Stimulated activated memory B cell treated with anti-CD40 and anti-IgM and Interleukin-4, amounts not matched to agents 10 μg/mL and 1 μg/mL and 100 μg/mL, for 72 hours (primary cell): ENCODE data around the gene PRUNE2.

Source experiments
- ATAC-seq: fragments of 150-1000 bp; cut with Tn5 transposase; 2 replicates; pipeline ENCODE4 v1.10.0; 2021
- H3K27ac Mint-ChIP-seq: one replicate; pipeline ENCODE4 v1.8.0; 2022; ENCODE audit warnings: mild to moderate bottlenecking, mixed read lengths
- H3K27me3 Mint-ChIP-seq: one replicate; pipeline ENCODE4 v1.8.0; 2022; ENCODE audit warnings: mixed read lengths
- H3K36me3 Mint-ChIP-seq: one replicate; pipeline ENCODE4 v1.8.0; 2022; ENCODE audit warnings: mixed read lengths
- H3K4me1 Mint-ChIP-seq: one replicate; pipeline ENCODE4 v1.8.0; 2022; ENCODE audit warnings: mixed read lengths
- H3K4me3 Mint-ChIP-seq: one replicate; pipeline ENCODE4 v1.8.0; 2022; ENCODE audit warnings: mild to moderate bottlenecking, moderate library complexity, mixed read lengths
- H3K9me3 Mint-ChIP-seq: one replicate; pipeline ENCODE4 v1.8.0; 2022; ENCODE audit warnings: mixed read lengths

The PRUNE2 gene

DNA sequence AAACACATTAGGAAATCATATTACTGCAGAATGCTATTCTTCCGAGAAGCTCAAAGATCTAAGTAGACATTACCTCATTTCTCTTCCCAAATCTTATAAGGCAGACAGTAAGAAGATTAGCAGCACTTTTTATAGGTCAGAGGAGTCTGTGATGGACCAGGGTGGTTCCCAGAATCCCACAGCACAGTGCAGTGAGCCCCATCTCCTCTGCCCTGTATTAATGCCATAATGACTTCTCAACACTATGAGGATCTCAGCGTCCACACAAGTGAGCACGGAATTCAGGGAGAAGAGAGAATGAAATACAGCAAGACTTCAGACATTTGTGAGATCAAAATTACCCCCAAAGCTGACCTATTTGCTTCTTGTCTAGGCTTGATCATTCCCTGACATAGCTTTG is 49.9 kb downstream of the PRUNE2 start:
- no peaks in the 10 kb centered on the region for H3K36me3 Mint-ChIP-seq
- H3K27ac Mint-ChIP-seq = no peak overlapping the region
- no peaks in the 10 kb centered on the region for H3K4me1 Mint-ChIP-seq
- H3K9me3 Mint-ChIP-seq = peaks cover 5% of the 10 kb centered on the region
- H3K4me3 Mint-ChIP-seq = no peak overlapping the region
- H3K27me3 Mint-ChIP-seq = no peaks in the 10 kb centered on the region
- ATAC-seq = no peak

DNA sequence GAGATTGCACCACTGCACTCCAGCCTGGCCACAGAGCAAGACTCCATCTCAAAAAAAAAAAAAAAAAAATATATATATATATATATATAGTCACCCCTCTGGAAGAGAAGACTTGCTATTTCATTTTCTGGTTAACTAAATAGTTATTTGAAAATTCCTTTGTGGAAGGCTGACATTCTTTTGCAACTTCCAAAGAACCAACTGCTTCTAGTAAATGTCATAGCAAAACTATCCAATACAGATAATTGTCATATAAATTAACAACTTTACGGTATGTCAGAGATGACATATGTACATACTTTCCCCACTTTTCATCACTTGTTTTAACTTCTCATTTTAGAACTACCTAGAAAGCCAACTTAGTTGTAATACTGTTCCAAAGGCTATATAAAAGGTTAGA is 50.9 kb downstream of the PRUNE2 start:
- ATAC-seq = no peak
- Mint-ChIP-seq H3K4me1 (no peaks in the 10 kb centered on the region), H3K27ac (no peak overlapping the region), H3K27me3 (no peaks in the 10 kb centered on the region), H3K36me3 (no peaks in the 10 kb centered on the region), H3K4me3 (no peak overlapping the region), H3K9me3 (peaks cover 5% of the 10 kb centered on the region)

DNA sequence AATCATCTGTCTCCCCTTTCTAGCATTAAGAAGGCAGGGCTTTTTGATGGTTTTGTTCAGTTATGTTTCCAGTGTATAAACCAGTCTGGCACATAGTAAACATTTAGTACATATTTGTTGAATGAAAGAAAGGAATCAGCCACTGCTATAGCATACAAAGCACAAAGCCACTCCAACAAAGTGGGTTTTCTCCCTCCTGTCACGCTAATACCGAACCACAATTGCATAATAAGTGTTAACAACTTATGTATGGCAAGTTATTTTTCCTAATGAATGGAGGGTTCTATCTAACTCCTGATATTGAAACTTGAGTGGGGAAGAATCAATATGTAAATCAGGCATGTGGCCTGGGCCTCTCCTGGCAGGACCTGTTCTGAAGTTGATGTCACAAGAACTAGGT is 53.9 kb downstream of the PRUNE2 start:
- Mint-ChIP-seq H3K4me3 (no peak overlapping the region), H3K27me3 (no peaks in the 10 kb centered on the region), H3K4me1 (no peaks in the 10 kb centered on the region), H3K36me3 (no peaks in the 10 kb centered on the region), H3K27ac (no peak overlapping the region), H3K9me3 (no peaks in the 10 kb centered on the region)
- no peak for ATAC-seq

DNA sequence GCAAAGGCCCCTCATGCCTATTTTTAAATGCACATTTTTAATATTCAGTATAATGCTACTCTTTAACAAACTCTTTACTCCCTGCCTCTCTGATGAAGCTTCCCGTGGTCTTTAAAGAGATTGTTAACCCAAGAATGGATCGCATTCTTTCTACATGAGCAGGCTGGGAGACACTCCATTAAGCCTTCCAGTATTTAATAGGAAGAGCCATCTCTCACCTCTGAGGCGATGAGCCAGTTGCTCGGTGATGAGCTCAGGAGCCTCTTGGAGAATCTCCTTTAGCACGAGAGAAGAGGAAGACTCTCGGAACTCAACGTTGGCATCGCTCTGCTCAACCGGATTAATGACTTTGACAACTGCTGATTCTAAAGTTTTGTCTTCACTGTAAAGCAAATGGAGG is 59.6 kb downstream of the PRUNE2 start:
- H3K9me3 Mint-ChIP-seq = no peaks in the 10 kb centered on the region
- no peak overlapping the region for H3K4me3 Mint-ChIP-seq
- no peaks in the 10 kb centered on the region for H3K36me3 Mint-ChIP-seq
- no peaks in the 10 kb centered on the region for H3K4me1 Mint-ChIP-seq
- ATAC-seq = no peak
- H3K27ac Mint-ChIP-seq = no peak overlapping the region
- H3K27me3 Mint-ChIP-seq = no peaks in the 10 kb centered on the region

DNA sequence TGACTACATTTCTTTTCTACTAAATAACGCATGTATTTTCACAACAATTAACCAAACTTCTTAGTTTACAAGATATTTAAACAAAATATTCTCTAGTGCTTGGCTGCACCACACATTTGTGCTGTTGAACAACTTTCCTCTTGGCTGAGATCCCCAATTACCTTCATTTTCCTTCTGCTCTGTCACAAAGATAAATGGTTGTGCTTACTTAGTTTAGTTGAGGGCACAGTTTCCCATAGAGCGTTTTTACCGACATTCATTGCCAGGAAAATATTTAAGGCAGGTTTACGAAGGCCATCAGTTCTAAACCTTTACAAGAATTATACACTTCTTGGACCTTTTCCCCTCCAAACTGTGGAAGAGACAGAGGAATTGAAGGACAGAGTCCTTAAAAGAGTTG is 60.7 kb downstream of the PRUNE2 start:
- Mint-ChIP-seq H3K27ac (no peak overlapping the region), H3K4me3 (no peak overlapping the region), H3K36me3 (no peaks in the 10 kb centered on the region), H3K4me1 (no peaks in the 10 kb centered on the region), H3K9me3 (no peaks in the 10 kb centered on the region), H3K27me3 (no peaks in the 10 kb centered on the region)
- ATAC-seq = no peak

DNA sequence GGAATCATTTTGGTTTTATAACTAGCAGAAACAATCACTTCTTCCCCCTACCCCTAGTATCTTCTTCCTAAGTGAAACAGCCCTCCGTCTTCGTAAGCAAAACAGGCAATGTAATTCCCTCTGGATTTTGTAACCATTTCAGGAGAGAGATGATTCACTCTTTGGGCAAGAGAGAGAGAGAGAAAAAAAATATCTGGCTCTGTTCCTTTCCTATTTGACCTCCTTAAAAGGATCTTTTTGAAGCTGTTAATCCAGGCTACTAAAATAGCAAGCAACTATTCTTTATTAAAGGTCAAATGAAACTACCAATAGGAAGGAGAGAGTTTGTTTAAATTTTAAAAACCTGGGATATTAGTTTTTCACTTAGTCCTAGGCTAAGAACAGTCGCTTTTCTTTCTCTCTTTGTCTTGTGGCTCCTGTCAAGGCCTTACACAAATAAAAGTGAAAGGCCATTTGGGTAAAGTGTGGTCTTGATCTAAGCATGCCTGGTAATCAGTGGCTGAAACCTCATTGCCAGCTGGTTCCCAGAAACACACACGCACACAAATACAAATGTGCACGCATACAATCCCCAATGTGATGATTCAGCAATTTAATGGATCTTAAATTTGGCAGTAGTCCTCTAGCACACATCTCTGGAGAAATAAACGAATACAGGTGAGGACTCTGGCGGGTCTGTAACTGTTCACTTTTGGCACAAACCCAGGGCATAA is 70.2 kb downstream of the PRUNE2 start:
- Mint-ChIP-seq H3K27me3 (no peaks in the 10 kb centered on the region), H3K4me3 (no peak overlapping the region), H3K4me1 (no peaks in the 10 kb centered on the region), H3K36me3 (no peaks in the 10 kb centered on the region), H3K27ac (no peak overlapping the region), H3K9me3 (peaks cover 3% of the 10 kb centered on the region)
- no peak for ATAC-seq

DNA sequence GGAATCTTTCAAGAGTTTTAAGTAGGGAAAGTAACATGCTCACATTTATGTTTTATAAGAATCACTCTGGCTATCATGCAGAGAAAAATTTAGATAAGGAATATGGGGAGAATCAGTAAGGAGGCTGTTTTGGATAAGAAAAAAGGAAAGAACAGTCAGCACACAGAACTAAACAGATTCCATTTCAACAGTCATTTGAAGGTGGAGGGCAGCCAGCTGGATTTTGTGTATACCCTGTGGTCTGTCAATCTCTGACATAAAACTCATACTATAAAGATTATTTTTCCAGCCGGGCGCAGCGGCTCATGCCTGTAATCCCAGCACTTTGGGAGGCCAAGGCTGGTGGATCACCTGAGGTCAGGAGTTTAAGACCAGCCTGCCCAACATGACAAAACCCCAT is 77.5 kb downstream of the PRUNE2 start:
- Mint-ChIP-seq H3K4me1 (no peaks in the 10 kb centered on the region), H3K27me3 (peaks cover 22% of the 10 kb centered on the region), H3K27ac (no peak overlapping the region), H3K4me3 (no peak overlapping the region), H3K36me3 (no peaks in the 10 kb centered on the region), H3K9me3 (peaks cover 8% of the 10 kb centered on the region)
- ATAC-seq = no peak

DNA sequence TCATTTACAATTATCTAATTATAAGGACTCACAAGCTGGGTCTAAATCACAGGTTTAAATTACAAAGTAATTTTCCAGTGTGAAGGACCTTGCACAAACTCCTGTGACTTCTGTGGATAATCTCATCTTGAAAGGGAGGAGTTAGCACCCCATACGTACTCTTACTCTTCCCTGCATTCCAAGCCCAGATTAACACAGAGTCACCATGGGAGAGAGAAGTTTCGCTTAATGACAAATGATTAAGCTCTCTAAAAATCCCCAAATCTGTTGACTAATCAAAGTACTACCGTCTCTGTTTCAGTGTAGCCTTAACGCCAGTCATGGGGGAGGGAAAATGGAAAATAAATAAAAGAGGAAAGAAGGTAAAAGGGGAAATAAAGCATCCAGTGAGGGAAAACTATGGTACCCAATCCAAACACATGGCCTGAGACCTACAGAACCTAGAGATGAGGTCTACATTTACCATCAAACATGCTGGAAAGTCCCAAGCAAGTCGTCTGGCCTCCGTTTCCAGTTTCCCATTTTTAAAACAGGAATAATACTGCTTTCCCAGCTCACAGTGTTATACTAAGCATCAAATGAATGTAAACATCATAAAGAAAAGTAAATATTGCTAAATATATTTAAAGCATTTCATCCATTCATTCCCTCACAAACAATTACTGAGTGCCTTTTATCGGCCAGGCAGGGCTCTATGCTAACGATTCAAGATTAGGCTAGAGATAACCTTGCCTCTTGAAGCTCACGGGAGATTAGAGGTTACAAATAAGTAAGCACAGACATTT is 78.4 kb downstream of the PRUNE2 start:
- H3K27me3 Mint-ChIP-seq = peaks cover 24% of the 10 kb centered on the region
- no peaks in the 10 kb centered on the region for H3K36me3 Mint-ChIP-seq
- no peak for ATAC-seq
- no peaks in the 10 kb centered on the region for H3K4me1 Mint-ChIP-seq
- no peak overlapping the region for H3K27ac Mint-ChIP-seq
- H3K4me3 Mint-ChIP-seq = no peak overlapping the region
- peaks cover 8% of the 10 kb centered on the region for H3K9me3 Mint-ChIP-seq

DNA sequence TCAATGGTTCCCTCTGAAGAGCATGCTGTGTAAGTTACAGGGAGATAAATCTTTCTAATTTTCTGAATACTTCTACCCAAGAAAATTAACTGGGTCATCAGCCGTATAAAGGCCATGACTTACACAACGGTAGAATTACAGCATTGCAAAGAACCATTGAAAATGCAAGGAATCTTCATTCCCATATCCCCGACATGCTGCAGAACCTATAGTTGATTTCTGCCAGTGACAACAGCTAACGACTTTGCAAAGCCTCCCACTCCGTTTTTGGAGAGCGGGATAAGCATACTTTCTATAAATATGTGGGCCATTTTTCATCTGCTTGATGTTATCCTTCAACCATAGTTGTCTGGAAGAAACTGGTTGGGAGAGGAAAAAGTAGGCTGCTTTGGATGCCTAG is 85.5 kb downstream of the PRUNE2 start:
- Mint-ChIP-seq H3K27me3 (peaks cover 31% of the 10 kb centered on the region), H3K27ac (no peak overlapping the region), H3K4me3 (no peak overlapping the region), H3K9me3 (no peaks in the 10 kb centered on the region), H3K36me3 (no peaks in the 10 kb centered on the region), H3K4me1 (no peaks in the 10 kb centered on the region)
- ATAC-seq = no peak

DNA sequence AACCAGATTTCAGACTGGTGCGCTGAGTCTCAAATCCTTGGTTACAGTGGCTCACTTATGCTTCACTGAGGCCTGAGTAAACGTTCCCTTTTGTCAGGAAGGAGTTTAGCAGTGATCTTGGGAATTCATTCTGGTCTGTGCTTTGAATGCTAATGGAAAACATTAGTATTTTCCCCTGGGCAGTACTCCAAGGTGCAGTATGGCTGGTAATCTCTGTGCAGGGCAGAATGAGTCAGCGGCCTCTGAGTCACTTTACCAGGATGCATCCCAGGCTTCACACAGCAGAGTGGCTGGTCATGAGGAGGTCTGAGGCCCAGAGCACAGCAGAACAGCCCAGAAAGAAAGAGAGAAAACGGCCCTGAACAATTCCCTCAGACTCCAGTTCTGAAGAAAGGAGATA is 87.6 kb downstream of the PRUNE2 start:
- Mint-ChIP-seq H3K4me1 (no peaks in the 10 kb centered on the region), H3K36me3 (no peaks in the 10 kb centered on the region), H3K27ac (no peak overlapping the region), H3K9me3 (no peaks in the 10 kb centered on the region), H3K4me3 (no peak overlapping the region), H3K27me3 (peaks cover 33% of the 10 kb centered on the region)
- no peak for ATAC-seq

DNA sequence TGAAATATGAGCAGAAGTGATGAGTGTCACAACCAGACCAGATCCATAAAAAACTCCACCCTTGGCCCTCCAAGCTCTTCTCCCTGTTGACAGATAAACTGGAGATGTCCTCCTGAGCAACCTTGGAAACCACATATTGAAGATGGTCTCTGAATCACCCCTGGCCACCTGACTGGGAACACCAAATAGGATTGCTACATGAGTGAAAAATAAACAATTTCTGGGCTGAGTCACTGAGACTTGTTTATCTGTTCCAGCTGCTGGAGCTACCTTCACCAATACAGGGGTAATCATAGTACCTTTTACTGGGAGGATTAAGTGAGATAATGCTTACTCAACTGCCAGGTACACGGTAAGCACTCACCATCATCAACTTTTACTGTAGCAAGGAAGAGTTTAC is 88.4 kb downstream of the PRUNE2 start:
- H3K36me3 Mint-ChIP-seq = no peaks in the 10 kb centered on the region
- no peak overlapping the region for H3K27ac Mint-ChIP-seq
- H3K4me3 Mint-ChIP-seq = no peak overlapping the region
- no peaks in the 10 kb centered on the region for H3K4me1 Mint-ChIP-seq
- H3K27me3 Mint-ChIP-seq = peaks cover 32% of the 10 kb centered on the region
- no peaks in the 10 kb centered on the region for H3K9me3 Mint-ChIP-seq
- ATAC-seq = no peak

DNA sequence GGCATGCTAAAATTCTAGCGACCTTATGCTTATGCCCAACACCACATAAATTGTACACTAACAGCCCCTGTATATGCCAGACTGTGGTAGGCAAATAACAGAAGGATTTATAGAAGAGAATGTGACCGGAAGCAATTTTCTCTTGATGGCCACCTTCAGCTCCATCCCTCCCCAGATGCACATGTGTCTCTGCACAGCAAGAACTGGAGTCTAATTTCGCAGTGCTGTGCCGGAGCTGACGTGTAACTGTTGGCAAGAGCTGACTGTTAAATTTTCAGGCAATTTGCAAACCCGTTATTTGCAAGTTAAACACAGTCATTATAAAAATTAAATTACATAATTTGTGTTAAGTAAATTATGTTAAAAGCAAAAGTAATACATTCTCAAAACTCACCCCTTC is 93.3 kb downstream of the PRUNE2 start:
- H3K4me1 Mint-ChIP-seq = no peaks in the 10 kb centered on the region
- no peak for ATAC-seq
- H3K36me3 Mint-ChIP-seq = no peaks in the 10 kb centered on the region
- H3K4me3 Mint-ChIP-seq = no peak overlapping the region
- H3K9me3 Mint-ChIP-seq = no peaks in the 10 kb centered on the region
- H3K27ac Mint-ChIP-seq = no peak overlapping the region
- H3K27me3 Mint-ChIP-seq = peaks cover 13% of the 10 kb centered on the region

DNA sequence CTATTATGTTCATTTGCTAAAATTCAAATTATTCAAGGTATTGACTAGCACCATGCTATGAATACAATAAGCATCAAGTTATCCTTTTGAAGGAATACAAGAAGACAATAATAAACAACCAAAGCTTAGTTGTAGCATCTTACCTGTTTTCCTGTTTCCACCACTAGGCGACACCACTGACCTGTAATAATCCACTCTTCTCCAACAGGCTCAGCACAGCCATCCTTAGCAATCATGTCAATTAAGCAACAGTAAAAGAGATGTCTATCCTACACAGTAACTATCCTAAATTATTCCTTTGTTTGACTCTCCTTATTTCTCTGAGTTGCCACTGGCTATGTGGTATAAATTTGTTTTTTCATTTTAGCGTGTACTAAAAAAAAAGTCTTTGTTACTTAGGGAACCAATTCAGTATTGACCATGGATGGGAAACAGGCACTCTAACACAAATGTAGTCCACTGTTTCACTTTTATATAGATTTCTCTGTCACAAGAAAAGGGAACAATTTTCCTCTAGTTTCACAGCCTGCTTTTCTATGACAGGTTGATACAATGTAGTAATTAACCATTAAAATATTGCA is 95.4 kb downstream of the PRUNE2 start:
- Mint-ChIP-seq H3K4me1 (no peaks in the 10 kb centered on the region), H3K27me3 (peaks cover 13% of the 10 kb centered on the region), H3K4me3 (no peak overlapping the region), H3K27ac (no peak overlapping the region), H3K36me3 (no peaks in the 10 kb centered on the region), H3K9me3 (no peaks in the 10 kb centered on the region)
- ATAC-seq = no peak

DNA sequence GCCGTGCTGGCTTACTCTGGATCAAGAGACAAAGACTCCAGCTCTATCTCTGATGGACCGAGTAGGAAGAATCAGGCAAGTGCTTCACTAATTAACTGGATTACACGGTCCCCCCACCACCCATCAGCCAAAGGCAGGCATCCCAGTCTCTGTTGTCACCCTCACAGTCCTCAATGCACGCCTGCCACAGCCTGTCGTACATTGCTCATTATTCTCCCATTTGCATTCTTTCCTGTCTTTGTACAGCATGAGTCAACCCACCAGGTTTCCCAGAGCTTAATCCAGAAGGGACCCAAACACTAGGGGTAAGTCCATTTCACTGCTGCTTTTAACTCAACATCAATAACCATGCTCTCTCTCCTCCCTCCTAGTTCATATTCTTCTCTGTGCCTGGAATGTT is 97.3 kb downstream of the PRUNE2 start:
- no peak for ATAC-seq
- no peak overlapping the region for H3K27ac Mint-ChIP-seq

DNA sequence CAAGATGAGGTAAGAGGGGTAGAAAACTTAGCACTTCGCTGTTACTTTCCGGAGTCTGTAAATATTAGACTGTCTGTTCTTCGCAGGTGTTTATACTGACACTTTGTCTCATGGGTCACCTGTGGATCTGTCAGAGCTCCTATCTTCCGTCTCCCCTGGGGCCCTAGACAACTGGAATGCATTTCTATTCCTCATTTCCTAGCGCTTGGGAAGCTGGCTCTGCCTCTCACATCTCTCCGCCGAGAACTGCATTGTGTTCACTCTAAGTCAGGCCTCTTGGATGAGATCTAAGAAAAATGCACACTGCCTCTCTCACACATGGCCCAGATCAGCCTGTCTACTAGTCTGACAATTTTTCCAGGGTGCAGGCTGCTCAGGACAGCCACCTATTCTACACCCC is 102.2 kb downstream of the PRUNE2 start:
- peak; percentile 6 for ATAC-seq
- peaks cover under 1% of the 10 kb centered on the region for H3K4me1 Mint-ChIP-seq
- no peaks in the 10 kb centered on the region for H3K36me3 Mint-ChIP-seq
- H3K27me3 Mint-ChIP-seq = no peaks in the 10 kb centered on the region
- H3K9me3 Mint-ChIP-seq = no peaks in the 10 kb centered on the region
- no peak overlapping the region for H3K27ac Mint-ChIP-seq
- no peak overlapping the region for H3K4me3 Mint-ChIP-seq

More for the DNA sequence above, 97.3 kb downstream of the PRUNE2 start:
- H3K36me3 Mint-ChIP-seq = no peaks in the 10 kb centered on the region
- H3K9me3 Mint-ChIP-seq = no peaks in the 10 kb centered on the region
- no peaks in the 10 kb centered on the region for H3K4me1 Mint-ChIP-seq
- no peaks in the 10 kb centered on the region for H3K27me3 Mint-ChIP-seq
- no peak overlapping the region for H3K4me3 Mint-ChIP-seq

DNA sequence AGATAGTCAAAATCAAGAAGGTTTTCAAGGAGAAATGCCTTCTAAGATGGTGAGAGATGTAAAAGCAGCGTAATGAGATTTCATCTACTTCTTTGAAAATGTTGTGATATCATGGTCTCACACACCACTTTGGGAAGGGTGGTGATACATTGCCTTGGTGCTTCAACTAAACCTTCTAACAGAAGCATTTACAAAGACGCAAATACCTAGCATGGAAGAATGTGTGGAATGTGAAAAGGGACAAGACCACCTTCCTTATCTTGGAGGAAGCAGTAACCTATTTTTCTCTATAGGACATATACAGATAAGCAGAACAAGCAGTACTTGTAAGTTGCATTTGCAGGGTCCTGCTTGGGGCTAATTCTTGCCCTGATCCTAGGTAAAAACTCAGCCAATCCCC is 102.8 kb downstream of the PRUNE2 start:
- no peaks in the 10 kb centered on the region for H3K36me3 Mint-ChIP-seq
- ATAC-seq = no peak
- no peak overlapping the region for H3K4me3 Mint-ChIP-seq
- H3K9me3 Mint-ChIP-seq = no peaks in the 10 kb centered on the region
- no peaks in the 10 kb centered on the region for H3K27me3 Mint-ChIP-seq
- peaks cover 6% of the 10 kb centered on the region for H3K4me1 Mint-ChIP-seq
- H3K27ac Mint-ChIP-seq = no peak overlapping the region
